Muscle layer of duodenum (tissue), 2 donors: ENCODE data around the gene EPOP.
A peak's percentile ranks its signal among the peaks of the same experiment; 100 is the strongest.

Source experiments
- H3K27ac ChIP-seq: one replicate; pipeline ENCODE4 v1.7.0; 2013; ENCODE audit warnings: mild to moderate bottlenecking, low read length
- H3K27me3 ChIP-seq: one replicate; pipeline ENCODE4 v1.7.0; 2013; ENCODE audit warnings: low read depth, mild to moderate bottlenecking, control low read depth, low read length
- H3K36me3 ChIP-seq, 2 donors: one replicate each; pipeline ENCODE4 v1.7.0; 2013; ENCODE audit warnings: low read length in 2 of 2, control low read depth in 1 of 2, mild to moderate bottlenecking in 1 of 2; ENCODE audit not compliant: insufficient read depth in 2 of 2, control insufficient read depth in 1 of 2
- H3K4me1 ChIP-seq, 2 donors: one replicate each; pipeline ENCODE4 v1.7.0; 2013; ENCODE audit warnings: low read length in 2 of 2, mild to moderate bottlenecking in 2 of 2, control low read depth in 1 of 2, moderate library complexity in 1 of 2; ENCODE audit not compliant: insufficient read depth in 2 of 2, control insufficient read depth in 1 of 2
- H3K4me3 ChIP-seq, 2 donors: one replicate each; pipeline ENCODE4 v1.7.0; 2013; ENCODE audit warnings: low read length in 2 of 2, low read depth in 1 of 2, mild to moderate bottlenecking in 1 of 2
- H3K9me3 ChIP-seq, 2 donors: one replicate each; pipeline ENCODE4 v1.7.0; 2013; ENCODE audit warnings: low read length in 2 of 2, control low read depth in 1 of 2, mild to moderate bottlenecking in 1 of 2; ENCODE audit not compliant: control insufficient read depth in 1 of 2
- donor health status: healthy.

EPOP gene

GRCh38 chr17:38690386-38690785 lies 15.6 kb upstream of the EPOP start:
- no peak overlapping the region for H3K27ac ChIP-seq

DNA sequence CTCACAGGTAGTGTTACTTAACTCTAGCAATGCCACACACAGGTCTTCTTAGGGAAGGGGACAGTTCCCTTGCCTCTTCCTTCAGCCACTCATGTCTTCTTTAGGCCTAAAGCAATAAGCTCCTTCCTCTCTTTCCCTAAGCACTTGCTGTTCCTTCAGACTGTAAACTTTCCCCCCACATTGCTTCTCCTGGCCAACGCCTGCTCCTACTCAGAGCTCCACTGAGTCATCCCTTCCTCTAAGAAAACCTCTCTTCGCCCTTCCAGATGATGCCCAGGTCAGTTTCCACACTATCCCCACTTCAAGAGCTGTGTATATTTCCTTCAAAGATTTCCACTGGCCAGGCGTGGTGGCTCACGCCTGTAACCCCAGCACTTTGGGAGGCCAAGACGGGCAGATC lies 12.5 kb upstream of the EPOP start:
- Histone ChIP-seq H3K27ac (no peak overlapping the region), H3K27me3 (no peaks in the 10 kb centered on the region), H3K4me3 (no peak overlapping the region), H3K36me3 (no peaks in the 10 kb centered on the region), H3K9me3 (no peaks in the 10 kb centered on the region), H3K4me1 (no peaks in the 10 kb centered on the region)

More at GRCh38 chr17:38690386-38690785, 15.6 kb upstream of the EPOP start:
- no peaks in the 10 kb centered on the region for H3K36me3 ChIP-seq
- no peaks in the 10 kb centered on the region for H3K27me3 ChIP-seq
- no peak overlapping the region for H3K4me3 ChIP-seq
- peaks cover 7 to 10% of the 10 kb centered on the region in 2 donors for H3K4me1 ChIP-seq
- H3K9me3 ChIP-seq = no peaks in the 10 kb centered on the region

DNA sequence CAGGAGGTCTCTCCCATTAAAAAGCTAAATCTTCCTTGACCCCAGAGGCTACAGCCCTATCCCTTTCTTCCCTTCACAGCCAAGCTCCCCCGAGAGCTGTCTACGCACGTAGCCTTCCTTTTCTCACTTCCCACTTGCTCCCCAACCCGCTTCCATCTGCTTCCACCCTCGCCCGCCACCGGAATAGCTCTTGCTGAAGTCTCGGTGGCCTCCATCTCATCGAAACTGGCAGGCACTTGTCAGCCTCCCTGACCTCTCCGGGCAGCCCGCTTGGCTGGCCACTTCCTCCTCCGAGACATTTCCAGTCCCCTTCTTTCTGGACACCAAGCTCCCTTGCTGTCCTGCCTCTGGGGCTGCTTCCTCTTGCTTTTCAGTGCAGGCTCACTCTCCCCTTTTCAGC lies 10.7 kb upstream of the EPOP start:
- no peaks in the 10 kb centered on the region for H3K9me3 ChIP-seq
- no peak overlapping the region for H3K27ac ChIP-seq
- H3K4me1 ChIP-seq = no peaks in the 10 kb centered on the region
- no peaks in the 10 kb centered on the region for H3K27me3 ChIP-seq
- H3K4me3 ChIP-seq = no peak overlapping the region
- no peaks in the 10 kb centered on the region for H3K36me3 ChIP-seq

DNA sequence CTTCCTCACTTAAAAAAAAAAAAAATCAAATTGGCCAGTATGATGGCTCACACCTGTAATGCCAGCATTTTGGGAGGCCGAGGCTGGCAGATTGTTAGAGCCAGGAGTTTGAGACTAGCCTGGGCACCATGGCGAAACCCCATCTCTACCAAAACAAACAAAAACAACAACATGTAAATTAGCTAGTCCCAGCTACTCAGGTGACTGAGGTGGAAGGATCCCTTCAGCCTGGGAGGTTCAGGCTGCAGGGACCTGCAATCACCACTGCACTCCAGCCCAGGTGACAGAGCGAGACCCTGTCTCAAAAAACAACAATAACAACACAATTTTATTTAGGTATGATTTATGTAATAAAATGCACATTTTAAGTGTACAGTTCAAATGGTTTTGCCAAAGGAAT lies 6.3 kb upstream of the EPOP start:
- peaks cover under 1% of the 10 kb centered on the region for H3K27me3 ChIP-seq
- H3K4me3 ChIP-seq = no peak overlapping the region
- H3K36me3 ChIP-seq = no peaks in the 10 kb centered on the region
- H3K4me1 ChIP-seq = no peaks in the 10 kb centered on the region
- no peaks in the 10 kb centered on the region for H3K9me3 ChIP-seq
- H3K27ac ChIP-seq = no peak overlapping the region

DNA sequence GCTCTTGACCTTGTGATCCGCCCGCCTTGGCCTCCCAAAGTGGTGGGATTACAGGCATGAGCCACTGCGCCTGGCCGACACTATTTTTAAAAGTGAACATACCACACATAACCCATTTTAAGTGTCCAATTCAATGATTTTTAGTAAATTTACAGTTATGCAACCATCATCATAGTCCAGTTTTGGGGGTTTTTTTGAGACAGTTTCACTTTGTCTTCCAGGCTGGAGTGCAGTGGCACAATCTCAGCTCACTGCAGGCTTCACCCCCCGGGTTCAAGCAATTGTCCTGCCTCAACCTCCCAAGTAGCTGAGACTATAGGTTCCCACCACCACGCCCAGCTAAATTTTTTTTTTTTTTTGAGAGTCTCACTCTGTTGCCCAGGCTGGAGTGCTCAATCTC lies 3.1 kb upstream of the EPOP start:
- H3K36me3 ChIP-seq = no peaks in the 10 kb centered on the region

DNA sequence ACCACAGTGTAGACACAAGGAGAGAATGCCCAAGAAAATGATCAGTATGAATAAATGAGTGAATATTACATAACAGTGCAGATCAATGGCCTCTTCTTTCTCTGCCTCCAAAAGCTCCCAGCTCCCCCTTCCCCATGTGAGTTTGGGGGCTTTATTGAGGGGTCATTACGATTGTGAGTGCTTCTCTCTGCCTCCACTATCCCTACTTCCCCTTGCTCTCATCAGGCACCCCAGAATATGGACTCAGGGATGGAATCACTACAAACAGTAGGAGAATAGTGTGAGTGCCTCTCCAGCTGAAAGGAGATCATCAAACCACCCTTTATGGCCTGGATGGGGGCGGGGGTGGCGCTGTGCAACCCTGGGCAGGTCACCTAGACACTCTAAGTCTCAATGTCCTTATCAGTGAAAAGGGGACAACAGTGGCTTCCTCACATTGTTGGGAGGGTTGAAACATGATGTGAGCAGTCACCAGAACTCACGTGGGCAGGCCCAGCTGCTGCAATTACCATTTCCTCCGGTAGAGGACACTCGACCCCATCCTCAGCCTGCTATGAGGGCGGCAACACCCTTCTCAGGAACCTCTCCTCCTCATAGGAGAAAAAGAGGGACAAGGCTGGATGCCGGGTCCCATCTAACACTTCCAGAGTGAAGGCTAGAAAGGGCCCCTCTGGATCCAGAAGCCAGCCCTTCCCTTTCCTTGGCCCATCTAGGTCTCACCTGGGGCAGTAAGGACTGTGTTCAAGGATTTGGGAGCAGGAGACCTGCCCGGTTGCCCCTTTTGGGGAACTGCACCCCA lies 2.1 kb upstream of the EPOP start:
- peaks cover 24% of the 10 kb centered on the region for H3K27me3 ChIP-seq
- no peak overlapping the region for H3K27ac ChIP-seq
- no peaks in the 10 kb centered on the region for H3K9me3 ChIP-seq
- H3K36me3 ChIP-seq = no peaks in the 10 kb centered on the region
- H3K4me3 ChIP-seq = no peak overlapping the region
- H3K4me1 ChIP-seq = peaks cover 0 to 18% of the 10 kb centered on the region in 2 donors

More for the DNA sequence above, 3.1 kb upstream of the EPOP start:
- no peaks in the 10 kb centered on the region for H3K9me3 ChIP-seq
- H3K4me3 ChIP-seq = no peak overlapping the region
- no peak overlapping the region for H3K27ac ChIP-seq
- peaks cover 0 to 18% of the 10 kb centered on the region in 2 donors for H3K4me1 ChIP-seq
- peaks cover 14% of the 10 kb centered on the region for H3K27me3 ChIP-seq

GRCh38 chr17:38674014-38674748 lies 576 bp downstream of the EPOP start:
- Histone ChIP-seq H3K36me3 (no peaks in the 10 kb centered on the region), H3K9me3 (no peaks in the 10 kb centered on the region), H3K27ac (no peak overlapping the region), H3K4me1 (peaks cover 0 to 18% of the 10 kb centered on the region in 2 donors), H3K4me3 (peak overlapping the region in 1 of 2 donors; percentile 55), H3K27me3 (peaks cover 38% of the 10 kb centered on the region)

GRCh38 chr17:38673707-38674013 lies 1.1 kb downstream of the EPOP start:
- Histone ChIP-seq H3K4me3 (peak overlapping the region in 1 of 2 donors; percentile 55), H3K9me3 (no peaks in the 10 kb centered on the region), H3K27me3 (peaks cover 42% of the 10 kb centered on the region), H3K27ac (no peak overlapping the region), H3K36me3 (no peaks in the 10 kb centered on the region), H3K4me1 (peaks cover 0 to 18% of the 10 kb centered on the region in 2 donors)

- H3K27me3 ChIP-seq = peaks cover 42% of the 10 kb centered on the region
- H3K36me3 ChIP-seq = no peaks in the 10 kb centered on the region
- no peak overlapping the region for H3K27ac ChIP-seq
- H3K9me3 ChIP-seq = no peaks in the 10 kb centered on the region
- peaks cover 0 to 18% of the 10 kb centered on the region in 2 donors for H3K4me1 ChIP-seq
- H3K4me3 ChIP-seq = peak overlapping the region in 1 of 2 donors; percentile 55
Observed at GRCh38 chr17:38672788-38673706, 1.7 kb downstream of the EPOP start.

DNA sequence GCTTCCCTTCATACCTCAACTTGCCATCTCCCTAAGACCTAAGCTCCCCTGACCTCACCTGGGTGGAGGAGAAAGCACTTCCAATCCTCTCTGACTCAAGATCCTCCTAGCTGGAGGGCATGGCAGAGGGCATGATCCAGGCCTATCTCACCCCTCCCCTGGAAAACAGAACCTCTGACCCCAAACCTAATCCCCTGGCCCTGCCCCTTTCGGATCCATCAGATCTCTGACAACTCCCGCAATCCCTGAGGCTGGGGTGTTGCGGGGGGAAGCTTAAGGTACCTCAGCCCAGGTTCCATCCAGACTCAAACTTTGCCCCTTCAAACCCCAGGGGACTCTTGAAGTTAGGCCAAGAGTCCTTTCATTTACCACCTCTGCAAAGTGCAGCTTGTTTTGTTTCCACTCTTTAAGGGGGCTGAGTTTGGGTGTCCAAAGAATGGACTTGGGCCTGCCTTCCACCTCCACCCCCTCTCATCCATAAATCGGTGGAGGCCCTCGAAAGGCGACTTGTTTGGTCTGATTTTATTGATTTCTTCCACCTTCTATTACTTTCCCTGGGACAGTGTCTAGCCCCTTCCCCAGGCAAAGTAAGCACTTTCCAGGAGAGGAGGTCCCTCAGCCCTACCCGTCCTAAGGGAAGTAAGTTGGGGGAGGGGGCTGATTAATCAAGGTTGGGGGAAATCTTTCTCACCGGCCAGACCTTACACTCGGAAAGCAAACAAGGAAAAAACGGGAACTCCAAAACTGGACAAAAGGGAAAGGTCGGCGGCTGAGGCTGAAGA lies 2.6 kb downstream of the EPOP start:
- Histone ChIP-seq H3K27ac (no peak overlapping the region), H3K4me1 (peaks cover 0 to 18% of the 10 kb centered on the region in 2 donors), H3K36me3 (no peaks in the 10 kb centered on the region), H3K9me3 (no peaks in the 10 kb centered on the region), H3K4me3 (no peak overlapping the region), H3K27me3 (peaks cover 42% of the 10 kb centered on the region)
